Parathyroid adenoma (tissue), 2 donors: ENCODE data around the gene INAVA.
"Not testable (repeated sequence)": the region's sequence is repeated elsewhere in the genome, so short reads cannot be mapped to it uniquely, and the experiment has no call there.

ENCODE experiments used
- H2AFZ ChIP-seq: fragments of 300-600 bp; sonication (generic); one replicate; pipeline ENCODE4 v1.7.0; 2017; ENCODE audit warnings: antibody characterized with exemption, mild to moderate bottlenecking
- H3K27ac ChIP-seq: fragments of 300-600 bp; sonication (generic); one replicate; pipeline ENCODE4 v1.7.0; 2017
- H3K27me3 ChIP-seq: fragments of 300-600 bp; sonication (generic); one replicate; pipeline ENCODE4 v1.7.0; 2017; ENCODE audit warnings: low read length; ENCODE audit not compliant: control insufficient read depth, insufficient read depth
- H3K36me3 ChIP-seq: fragments of 300-600 bp; sonication (generic); one replicate; pipeline ENCODE4 v1.7.0; 2017; ENCODE audit warnings: low read length; ENCODE audit not compliant: control insufficient read depth, insufficient read depth
- H3K4me1 ChIP-seq: fragments of 300-600 bp; sonication (generic); one replicate; pipeline ENCODE4 v1.7.0; 2017; ENCODE audit warnings: control low read depth
- H3K4me2 ChIP-seq: fragments of 300-600 bp; sonication (generic); one replicate; pipeline ENCODE4 v1.7.0; 2017; ENCODE audit warnings: low read length
- H3K4me3 ChIP-seq: fragments of 300-600 bp; sonication (generic); one replicate; pipeline ENCODE4 v1.7.0; 2017; ENCODE audit warnings: low read depth, low read length
- H3K79me2 ChIP-seq: fragments of 300-600 bp; sonication (generic); one replicate; pipeline ENCODE4 v1.7.0; 2017; ENCODE audit warnings: control low read depth
- H3K9ac ChIP-seq: fragments of 300-600 bp; sonication (generic); one replicate; pipeline ENCODE4 v1.7.0; 2017; ENCODE audit warnings: mild to moderate bottlenecking
- H3K9me3 ChIP-seq: fragments of 300-600 bp; sonication (generic); one replicate; pipeline ENCODE4 v1.7.0; 2017; ENCODE audit warnings: low read length; ENCODE audit not compliant: control insufficient read depth
- CTCF ChIP-seq: fragments of 300-600 bp; sonication (generic); IDR thresholded peaks from one replicate; pipeline ENCODE4 v1.7.0; 2017; ENCODE audit warnings: antibody characterized with exemption, mild to moderate bottlenecking
- donor health status: primary hyperparathyroidism.

INAVA gene

GRCh38 chr1:200962631-200963030 is 67.9 kb downstream of the INAVA start:
- Histone ChIP-seq H3K9me3 (no peaks in the 10 kb centered on the region), H3K4me2 (no peak overlapping the region), H2AFZ (no peak overlapping the region), H3K9ac (no peak overlapping the region), H3K27me3 (no peaks in the 10 kb centered on the region), H3K79me2 (no peaks in the 10 kb centered on the region), H3K4me3 (no peak overlapping the region), H3K36me3 (no peaks in the 10 kb centered on the region), H3K4me1 (no peaks in the 10 kb centered on the region), H3K27ac (no peak overlapping the region)
- TF ChIP-seq CTCF: no peak

- no peak overlapping the region for H3K9ac ChIP-seq
- H3K4me3 ChIP-seq: no peak overlapping the region
- no peaks in the 10 kb centered on the region for H3K9me3 ChIP-seq
- no peaks in the 10 kb centered on the region for H3K27me3 ChIP-seq
- H3K27ac ChIP-seq: no peak overlapping the region
- H3K36me3 ChIP-seq: no peaks in the 10 kb centered on the region
- no peaks in the 10 kb centered on the region for H3K79me2 ChIP-seq
- TF ChIP-seq CTCF: no peak
- H2AFZ ChIP-seq: no peak overlapping the region
- no peak overlapping the region for H3K4me2 ChIP-seq
- H3K4me1 ChIP-seq: no peaks in the 10 kb centered on the region
Observed at GRCh38 chr1:200963076-200963475, 68.4 kb downstream of the INAVA start.

- H3K36me3 ChIP-seq, H3K27me3 ChIP-seq, H3K4me2 ChIP-seq, H3K27ac ChIP-seq, H3K79me2 ChIP-seq, H3K9ac ChIP-seq, H3K4me1 ChIP-seq, H3K9me3 ChIP-seq, H3K4me3 ChIP-seq, H2AFZ ChIP-seq: not testable (repeated sequence)
Observed at GRCh38 chr1:200963888-200964287, 69.2 kb downstream of the INAVA start.
